GM19238 (cell line): Measurements from ENCODE around the gene PRDM11.

ENCODE experiments used
- DNase-seq: peaks from one replicate; pipeline ENCODE4 v3.0.0; 2011; ENCODE audit warnings: low spot score; ENCODE audit not compliant: insufficient read length

The PRDM11 gene

DNA sequence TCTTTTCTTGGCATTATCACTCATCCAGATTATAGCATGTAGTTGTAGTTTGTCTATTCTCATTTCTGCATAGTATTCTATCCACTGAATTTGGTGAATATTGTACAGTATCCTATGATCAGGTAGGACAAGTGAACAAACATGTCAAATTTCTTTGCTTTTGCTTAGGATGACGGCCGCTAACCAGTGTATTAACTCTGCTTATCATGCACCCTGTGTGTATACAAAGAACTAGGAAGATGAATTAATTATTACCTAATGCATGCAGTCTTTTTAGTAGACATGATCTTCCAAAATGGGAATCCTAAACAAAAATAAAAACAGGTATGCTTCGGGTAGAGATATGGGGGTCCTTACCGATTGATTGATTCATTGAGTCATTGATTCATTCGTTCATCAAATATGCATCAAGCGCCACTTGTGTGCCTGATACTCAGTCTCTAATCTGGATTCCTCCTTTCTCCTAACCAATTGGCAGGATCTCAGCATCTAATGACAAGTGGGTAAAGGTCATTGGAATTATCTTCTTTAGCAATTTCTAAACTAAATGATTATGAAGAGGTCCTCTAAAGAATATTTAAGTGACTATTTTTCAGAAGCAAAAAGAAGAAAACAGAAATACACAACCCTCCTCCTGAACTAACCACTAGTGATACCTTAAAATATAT lies 27.9 kb downstream of the PRDM11 start:
- no peak for DNase-seq

- no peak for DNase-seq
Observed at GRCh38 chr11:45174963-45175362, 28.5 kb downstream of the PRDM11 start.

DNA sequence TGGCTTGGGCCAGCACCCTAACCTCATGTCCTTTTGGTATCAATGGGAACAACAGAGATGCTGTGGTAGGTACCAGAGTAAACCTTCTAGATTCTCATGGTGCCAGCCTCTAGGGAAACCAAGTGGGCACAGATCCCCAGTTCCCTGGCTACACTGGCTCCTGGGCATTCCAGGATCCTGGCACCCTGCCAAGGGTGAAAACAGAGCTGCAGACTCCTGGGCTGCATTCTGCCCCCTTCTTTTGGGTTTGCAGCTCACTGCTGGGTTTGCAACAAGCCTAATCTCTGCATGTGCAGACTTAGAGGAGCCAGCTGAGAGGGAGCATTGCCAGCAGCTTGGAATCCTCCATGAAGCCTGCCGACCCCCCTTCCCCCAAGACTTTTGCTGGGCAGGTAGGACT lies 30.6 kb downstream of the PRDM11 start:
- no peak for DNase-seq

DNA sequence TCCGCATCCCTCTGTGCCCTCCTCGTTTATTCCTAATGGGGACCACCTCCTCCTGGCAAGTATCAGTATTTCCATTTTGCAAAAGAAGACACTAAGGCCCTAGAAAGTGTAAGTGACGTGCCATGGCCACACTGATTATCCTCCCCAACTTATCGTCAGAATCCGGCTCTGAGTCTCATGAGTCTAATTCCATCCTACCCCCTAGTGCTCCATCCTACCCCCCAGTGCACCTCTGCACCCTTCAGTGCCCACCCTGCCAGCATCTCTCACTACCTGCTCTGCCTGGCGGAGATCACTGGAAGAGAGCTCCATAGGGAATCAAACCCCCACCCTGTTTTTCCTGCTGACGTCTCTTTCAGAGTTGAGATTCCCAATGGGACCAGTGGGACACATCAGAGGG lies 31.8 kb downstream of the PRDM11 start:
- DNase-seq = no peak

GRCh38 chr11:45178890-45179671 lies 32.6 kb downstream of the PRDM11 start:
- DNase-seq = no peak

- DNase-seq = no peak
Observed at GRCh38 chr11:45179686-45180178, 33.3 kb downstream of the PRDM11 start.

- DNase-seq = no peak
Observed at GRCh38 chr11:45180179-45180847, 33.9 kb downstream of the PRDM11 start.

- DNase-seq = no peak
Observed at GRCh38 chr11:45180848-45181192, 34.4 kb downstream of the PRDM11 start.

GRCh38 chr11:45181193-45181888 lies 34.9 kb downstream of the PRDM11 start:
- DNase-seq = no peak

DNA sequence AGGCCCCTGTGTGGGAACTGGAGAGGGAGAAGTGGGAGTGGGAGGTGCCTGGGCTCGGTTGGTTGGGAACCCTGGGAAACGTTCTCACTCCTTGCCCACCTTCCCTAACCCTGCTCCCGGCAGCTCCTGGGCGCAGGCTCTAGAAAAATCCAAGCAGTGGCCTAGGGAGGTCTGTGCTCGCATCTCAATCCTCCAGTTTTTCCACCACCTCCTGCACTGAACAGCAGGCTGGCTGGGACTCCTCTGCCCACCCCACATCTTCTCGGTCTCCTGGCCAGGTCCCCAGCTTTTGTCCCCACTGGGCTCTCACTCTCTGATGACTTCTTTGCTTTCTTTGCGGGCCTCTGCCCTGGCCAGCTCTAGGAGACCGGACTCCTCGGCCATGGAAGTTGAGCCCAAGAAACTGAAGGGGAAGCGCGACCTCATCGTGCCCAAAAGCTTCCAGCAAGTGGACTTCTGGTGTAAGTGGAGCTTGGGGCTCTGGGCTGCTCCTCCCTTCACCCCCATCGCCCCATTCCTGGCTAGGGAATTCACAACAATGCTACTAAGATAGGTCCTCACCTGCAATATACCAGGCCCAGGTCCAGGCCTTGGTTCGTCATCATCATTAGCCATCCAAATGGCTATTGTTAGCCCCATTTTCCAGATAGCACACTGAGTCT lies 35.6 kb downstream of the PRDM11 start:
- no peak for DNase-seq

DNA sequence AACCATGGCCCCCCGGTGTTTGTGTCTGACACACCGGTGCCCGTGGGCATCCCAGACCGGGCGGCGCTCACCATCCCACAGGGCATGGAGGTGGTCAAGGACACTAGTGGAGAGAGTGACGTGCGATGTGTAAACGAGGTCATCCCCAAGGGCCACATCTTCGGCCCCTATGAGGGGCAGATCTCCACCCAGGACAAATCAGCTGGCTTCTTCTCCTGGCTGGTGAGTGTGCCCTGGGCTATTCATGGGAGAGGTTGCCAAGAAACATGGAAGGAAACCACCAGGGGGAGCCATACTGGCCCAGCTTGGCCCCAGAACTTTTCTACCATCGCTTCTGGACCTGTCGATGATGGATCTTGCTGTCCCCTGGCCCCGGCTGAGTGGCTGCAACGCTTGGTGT lies 36.5 kb downstream of the PRDM11 start:
- no peak for DNase-seq

- DNase-seq = no peak
Observed at GRCh38 chr11:45184640-45185039, 38.2 kb downstream of the PRDM11 start.

GRCh38 chr11:45185228-45185729 lies 38.8 kb downstream of the PRDM11 start:
- DNase-seq = no peak

GRCh38 chr11:45187375-45187774 lies 40.9 kb downstream of the PRDM11 start:
- DNase-seq = no peak

GRCh38 chr11:45188127-45188526 lies 41.7 kb downstream of the PRDM11 start:
- no peak for DNase-seq

GRCh38 chr11:45189230-45189629 lies 42.8 kb downstream of the PRDM11 start:
- DNase-seq = no peak

- DNase-seq = no peak
Observed at GRCh38 chr11:45193695-45194094, 47.3 kb downstream of the PRDM11 start.

DNA sequence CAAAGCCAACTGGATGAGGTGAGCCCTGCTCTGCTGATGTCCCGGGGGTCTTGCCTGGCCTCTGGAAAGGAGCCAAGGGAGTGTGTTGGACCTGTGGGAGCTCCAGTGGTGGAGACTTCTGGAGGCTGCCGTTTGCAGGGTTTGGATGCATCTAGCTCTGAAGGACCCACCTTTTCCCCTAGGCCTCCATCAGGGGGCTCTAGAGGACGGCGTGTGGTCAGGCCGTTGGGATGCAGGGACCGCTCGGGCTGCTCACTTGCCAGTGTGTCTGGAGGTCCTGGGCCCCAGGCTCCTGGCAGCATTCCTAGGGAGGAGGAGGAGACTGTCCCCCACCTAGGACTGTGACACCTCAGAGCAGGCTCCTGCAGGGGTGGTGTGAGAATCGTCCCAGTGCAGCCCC lies 58.3 kb downstream of the PRDM11 start:
- DNase-seq = no peak

- DNase-seq = no peak
Observed at GRCh38 chr11:45205978-45206377, 59.5 kb downstream of the PRDM11 start.

DNA sequence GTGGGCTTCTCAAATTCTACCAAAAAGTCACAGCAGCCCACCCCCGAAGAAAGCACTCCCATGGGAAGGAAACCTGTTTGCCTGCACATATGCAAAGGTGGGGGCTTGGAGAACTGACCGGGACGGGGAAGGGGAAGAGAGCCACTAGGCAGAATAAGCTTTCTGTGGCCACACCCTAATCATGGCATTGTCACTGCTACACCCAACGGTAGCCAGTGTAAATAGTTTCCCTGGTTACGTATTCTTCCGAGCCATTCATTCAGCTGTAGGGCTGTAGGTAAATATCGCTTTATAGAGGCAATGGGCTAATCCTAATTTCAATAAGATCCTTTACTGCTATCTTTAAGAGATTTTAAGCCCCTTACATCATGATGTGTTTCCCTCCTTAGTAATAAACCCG lies 61.7 kb downstream of the PRDM11 start:
- no peak for DNase-seq
